Measurements from ENCODE around the gene DYNLT4. TPM values are rescaled to one million over a fixed set of nuclear protein-coding genes. Genes with fewer than 3 reads are reported as not detected.
A peak's percentile ranks its signal among the peaks of the same experiment; 100 is the strongest.
"Not testable (repeated sequence)": the region's sequence is repeated elsewhere in the genome, so short reads cannot be mapped to it uniquely, and the experiment has no call there.

The DYNLT4 gene
- total RNA-seq: under 1 TPM; 0.32 to 0.80 TPM

GRCh38 chr1:44806704-44807363 lies at the start of gene DYNLT4:
DYNLT4 (minus strand) TSS chr1:44807351; CDS start chr1:44806668, 683 bp downstream.
- peaks cover 29 to 45% of the 10 kb centered on the region in 2 donors for H3K36me3 Mint-ChIP-seq
- peak within 1 kb of the TSS; percentile 97 to 99 for H3K27ac Mint-ChIP-seq
- DNase-seq (ENCODE audit: low spot score in 2 of 2) (no peak), ATAC-seq (peak in 1 of 2 donors; percentile 27)
- H3K9me3 Mint-ChIP-seq: no peaks in the 10 kb centered on the region

GRCh38 chr1:44855742-44856141 lies 48.6 kb upstream of the DYNLT4 start:
- ATAC-seq: no peak
- Mint-ChIP-seq H3K27ac (no peak overlapping the region), H3K36me3 (peaks cover 4 to 7% of the 10 kb centered on the region in 2 donors), H3K9me3 (no peaks in the 10 kb centered on the region)
- no peak for DNase-seq (ENCODE audit: low spot score in 2 of 2)

- no peak for DNase-seq (ENCODE audit: low spot score in 2 of 2)
- H3K9me3 Mint-ChIP-seq: no peaks in the 10 kb centered on the region
- peaks cover 4 to 7% of the 10 kb centered on the region in 2 donors for H3K36me3 Mint-ChIP-seq
- no peak for ATAC-seq
- no peak overlapping the region for H3K27ac Mint-ChIP-seq
These were observed 47.8 kb upstream of the DYNLT4 start for GRCh38 chr1:44854970-44855369.

- ATAC-seq (no peak), DNase-seq (ENCODE audit: low spot score in 2 of 2) (no peak)
- Mint-ChIP-seq H3K27ac (no peak overlapping the region), H3K9me3 (no peaks in the 10 kb centered on the region), H3K36me3 (peaks cover 4 to 7% of the 10 kb centered on the region in 2 donors)
These were observed 46.0 kb upstream of the DYNLT4 start for GRCh38 chr1:44853201-44853600.

GRCh38 chr1:44851308-44851707 lies 44.2 kb upstream of the DYNLT4 start:
- no peaks in the 10 kb centered on the region for H3K9me3 Mint-ChIP-seq
- peaks cover 0 to 6% of the 10 kb centered on the region in 2 donors for H3K36me3 Mint-ChIP-seq
- DNase-seq (ENCODE audit: low spot score in 2 of 2) (no peak), ATAC-seq (no peak)
- no peak overlapping the region for H3K27ac Mint-ChIP-seq

- peak; percentile 85 to 95 for ATAC-seq
- DNase-seq (ENCODE audit: low spot score in 2 of 2): no peak
- Mint-ChIP-seq H3K36me3 (peaks cover 6 to 7% of the 10 kb centered on the region in 2 donors), H3K27ac (peak overlapping the region; percentile 11 to 77), H3K9me3 (no peaks in the 10 kb centered on the region)
These were observed 42.5 kb upstream of the DYNLT4 start for GRCh38 chr1:44849575-44850132.

- Mint-ChIP-seq H3K9me3 (no peaks in the 10 kb centered on the region), H3K36me3 (peaks cover 6 to 17% of the 10 kb centered on the region in 2 donors), H3K27ac (peak overlapping the region in 1 of 2 donors; percentile 11)
- ATAC-seq (no peak), DNase-seq (ENCODE audit: low spot score in 2 of 2) (no peak)
These were observed 41.5 kb upstream of the DYNLT4 start for GRCh38 chr1:44848456-44849181.

- Mint-ChIP-seq H3K27ac (no peak overlapping the region), H3K9me3 (no peaks in the 10 kb centered on the region), H3K36me3 (peaks cover 6 to 17% of the 10 kb centered on the region in 2 donors)
- DNase-seq (ENCODE audit: low spot score in 2 of 2) (no peak), ATAC-seq (no peak)
These were observed 40.7 kb upstream of the DYNLT4 start for GRCh38 chr1:44847845-44848244.

GRCh38 chr1:44846985-44847384 lies 39.8 kb upstream of the DYNLT4 start:
- ATAC-seq (no peak), DNase-seq (ENCODE audit: low spot score in 2 of 2) (no peak)
- peaks cover 6 to 17% of the 10 kb centered on the region in 2 donors for H3K36me3 Mint-ChIP-seq
- H3K27ac Mint-ChIP-seq: no peak overlapping the region
- no peaks in the 10 kb centered on the region for H3K9me3 Mint-ChIP-seq

GRCh38 chr1:44842862-44843655 lies 35.9 kb upstream of the DYNLT4 start, which contains the start of gene PTCH2:
PTCH2 (minus strand) TSS chr1:44843253; CDS start chr1:44842932, 321 bp downstream.
- Mint-ChIP-seq H3K27ac (no peak within 1 kb of the TSS), H3K9me3 (no peaks in the 10 kb centered on the region), H3K36me3 (peaks cover 6 to 17% of the 10 kb centered on the region in 2 donors)
- DNase-seq (ENCODE audit: low spot score in 2 of 2): no peak
- ATAC-seq: peak; percentile 59 to 80

- no peak for DNase-seq (ENCODE audit: low spot score in 2 of 2)
- no peaks in the 10 kb centered on the region for H3K9me3 Mint-ChIP-seq
- ATAC-seq: peak; percentile 16 to 29
- H3K36me3 Mint-ChIP-seq: peaks cover 6 to 17% of the 10 kb centered on the region in 2 donors
- H3K27ac Mint-ChIP-seq: no peak overlapping the region
These were observed 35.3 kb upstream of the DYNLT4 start for GRCh38 chr1:44842486-44842861.

GRCh38 chr1:44839576-44839975 lies 32.4 kb upstream of the DYNLT4 start:
- no peaks in the 10 kb centered on the region for H3K9me3 Mint-ChIP-seq
- DNase-seq (ENCODE audit: low spot score in 2 of 2) (no peak), ATAC-seq (no peak)
- H3K27ac Mint-ChIP-seq: no peak overlapping the region
- peaks cover 0 to 9% of the 10 kb centered on the region in 2 donors for H3K36me3 Mint-ChIP-seq

- H3K27ac Mint-ChIP-seq: peak overlapping the region in 1 of 2 donors; percentile 54
- not testable (repeated sequence) for H3K36me3 Mint-ChIP-seq; H3K9me3 Mint-ChIP-seq; DNase-seq (ENCODE audit: low spot score in 2 of 2); ATAC-seq
These were observed 31.1 kb upstream of the DYNLT4 start for GRCh38 chr1:44838294-44838693.

- Mint-ChIP-seq H3K27ac (peak overlapping the region in 1 of 2 donors; percentile 33), H3K9me3 (no peaks in the 10 kb centered on the region), H3K36me3 (no peaks in the 10 kb centered on the region)
- peak; percentile 85 to 91 for DNase-seq (ENCODE audit: low spot score in 2 of 2)
- ATAC-seq: peak; percentile 93 to 98
These were observed 28.9 kb upstream of the DYNLT4 start for GRCh38 chr1:44835738-44836675.

- H3K27ac Mint-ChIP-seq: no peak overlapping the region
- H3K9me3 Mint-ChIP-seq: no peaks in the 10 kb centered on the region
- ATAC-seq (no peak), DNase-seq (ENCODE audit: low spot score in 2 of 2) (no peak)
- no peaks in the 10 kb centered on the region for H3K36me3 Mint-ChIP-seq
These were observed 27.2 kb upstream of the DYNLT4 start for GRCh38 chr1:44834328-44834727.
